DND-41 (cell line): ENCODE measurements around the gene SRGAP3.

Experiments
- ATAC-seq: fragments of 200-7000 bp; cut with Tn5 transposase; 3 replicates; pipeline ENCODE4 v1.9.1; 2021; ENCODE audit warnings: low read depth; ENCODE audit not compliant: insufficient read depth
- DNase-seq: peaks from one replicate; pipeline ENCODE4 v3.0.0-alpha.2; 2020
- H2AFZ ChIP-seq: 2 replicates; pipeline ENCODE4 v1.6.0; 2012; ENCODE audit warnings: low read depth, low read length
- H3K27ac ChIP-seq: 2 replicates; pipeline ENCODE4 v1.5.1; 2012; ENCODE audit warnings: low read length, inconsistent platforms
- H3K27me3 ChIP-seq: fragments of 200-600 bp; sonication (generic); 2 replicates; pipeline ENCODE4 v1.6.0; 2012; ENCODE audit warnings: low read length, mild to moderate bottlenecking, inconsistent platforms; ENCODE audit not compliant: insufficient read depth, poor library complexity
- H3K36me3 ChIP-seq: 2 replicates; pipeline ENCODE4 v1.5.1; 2012; ENCODE audit warnings: low read length, inconsistent platforms; ENCODE audit not compliant: insufficient read depth
- H3K4me1 ChIP-seq: 2 replicates; pipeline ENCODE4 v1.5.1; 2012; ENCODE audit warnings: mild to moderate bottlenecking, low read length; ENCODE audit not compliant: insufficient read depth
- H3K4me2 ChIP-seq: 2 replicates; pipeline ENCODE4 v1.6.0; 2012; ENCODE audit warnings: mild to moderate bottlenecking, moderate library complexity, low read length, inconsistent platforms; ENCODE audit not compliant: insufficient read depth
- H3K4me3 ChIP-seq, 2 experiments: fragments of 200-600 bp in 1 of 2; shearing (Covaris generic) in 1 of 2; 2 replicates each; pipeline ENCODE4 v1.5.1; 2012 to 2016; ENCODE audit warnings: inconsistent platforms in 2 of 2, low read length in 2 of 2, mild to moderate bottlenecking in 2 of 2, low read depth in 1 of 2, moderate library complexity in 1 of 2
- H3K79me2 ChIP-seq: 2 replicates; pipeline ENCODE4 v1.6.0; 2012; ENCODE audit warnings: low read length, inconsistent platforms; ENCODE audit not compliant: insufficient read depth
- H3K9ac ChIP-seq: 2 replicates; pipeline ENCODE4 v1.6.0; 2012; ENCODE audit warnings: low read depth, mild to moderate bottlenecking, inconsistent platforms, low read length, moderate library complexity
- H3K9me3 ChIP-seq: 2 replicates; pipeline ENCODE4 v1.5.1; 2012; ENCODE audit warnings: low read length, moderate library complexity, mild to moderate bottlenecking, inconsistent platforms; ENCODE audit not compliant: insufficient read depth, severe bottlenecking
- H4K20me1 ChIP-seq: 2 replicates; pipeline ENCODE4 v1.6.0; 2012; ENCODE audit warnings: low read length; ENCODE audit not compliant: insufficient read depth
- EZH2 ChIP-seq: IDR thresholded peaks from 3 replicates; pipeline ENCODE4 v1.6.1; 2012; ENCODE audit warnings: borderline replicate concordance, low read depth, mild to moderate bottlenecking, moderate library complexity, low read length, inconsistent platforms; ENCODE audit not compliant: severe bottlenecking
- TF ChIP-seq, protein P1 (sequence below): IDR thresholded peaks from 2 replicates; pipeline ENCODE4 v1.5.1; 2012; ENCODE audit warnings: borderline replicate concordance, low read length, moderate library complexity, mild to moderate bottlenecking; ENCODE audit not compliant: poor library complexity, severe bottlenecking; ENCODE audit errors: extremely low read depth

SRGAP3 gene

DNA sequence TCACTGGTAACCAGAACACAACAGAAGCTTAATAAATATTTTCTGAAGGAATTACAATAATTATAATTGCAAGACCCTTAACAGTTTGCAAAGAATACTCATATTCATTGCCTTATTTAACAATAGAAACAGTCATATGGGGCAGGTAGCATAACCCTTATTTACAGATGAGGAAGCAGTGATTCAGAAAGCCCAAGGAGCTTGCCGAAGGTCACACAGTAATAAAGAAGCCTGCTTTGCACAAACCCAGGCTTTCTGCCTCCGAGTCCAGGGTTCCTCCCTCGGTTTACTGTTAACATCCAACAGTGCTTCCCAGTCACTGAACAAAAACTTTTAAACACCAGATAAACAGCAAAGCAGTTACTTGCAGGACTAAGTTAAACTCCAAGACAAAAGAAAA, 35.3 kb downstream of the SRGAP3 start:
- Histone ChIP-seq H3K27me3 (no peaks in the 10 kb centered on the region), H3K27ac (no peak overlapping the region), H3K4me3 (no peak overlapping the region), H4K20me1 (no peaks in the 10 kb centered on the region), H3K9ac (no peak overlapping the region), H3K4me2 (no peak overlapping the region), H2AFZ (no peak overlapping the region), H3K36me3 (no peaks in the 10 kb centered on the region), H3K4me1 (no peaks in the 10 kb centered on the region), H3K79me2 (no peaks in the 10 kb centered on the region), H3K9me3 (no peaks in the 10 kb centered on the region)
- no peak for TF ChIP-seq EZH2
- TF ChIP-seq, protein P1, sequence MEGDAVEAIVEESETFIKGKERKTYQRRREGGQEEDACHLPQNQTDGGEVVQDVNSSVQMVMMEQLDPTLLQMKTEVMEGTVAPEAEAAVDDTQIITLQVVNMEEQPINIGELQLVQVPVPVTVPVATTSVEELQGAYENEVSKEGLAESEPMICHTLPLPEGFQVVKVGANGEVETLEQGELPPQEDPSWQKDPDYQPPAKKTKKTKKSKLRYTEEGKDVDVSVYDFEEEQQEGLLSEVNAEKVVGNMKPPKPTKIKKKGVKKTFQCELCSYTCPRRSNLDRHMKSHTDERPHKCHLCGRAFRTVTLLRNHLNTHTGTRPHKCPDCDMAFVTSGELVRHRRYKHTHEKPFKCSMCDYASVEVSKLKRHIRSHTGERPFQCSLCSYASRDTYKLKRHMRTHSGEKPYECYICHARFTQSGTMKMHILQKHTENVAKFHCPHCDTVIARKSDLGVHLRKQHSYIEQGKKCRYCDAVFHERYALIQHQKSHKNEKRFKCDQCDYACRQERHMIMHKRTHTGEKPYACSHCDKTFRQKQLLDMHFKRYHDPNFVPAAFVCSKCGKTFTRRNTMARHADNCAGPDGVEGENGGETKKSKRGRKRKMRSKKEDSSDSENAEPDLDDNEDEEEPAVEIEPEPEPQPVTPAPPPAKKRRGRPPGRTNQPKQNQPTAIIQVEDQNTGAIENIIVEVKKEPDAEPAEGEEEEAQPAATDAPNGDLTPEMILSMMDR = no peak
- no peak for ATAC-seq
- no peak for DNase-seq

DNA sequence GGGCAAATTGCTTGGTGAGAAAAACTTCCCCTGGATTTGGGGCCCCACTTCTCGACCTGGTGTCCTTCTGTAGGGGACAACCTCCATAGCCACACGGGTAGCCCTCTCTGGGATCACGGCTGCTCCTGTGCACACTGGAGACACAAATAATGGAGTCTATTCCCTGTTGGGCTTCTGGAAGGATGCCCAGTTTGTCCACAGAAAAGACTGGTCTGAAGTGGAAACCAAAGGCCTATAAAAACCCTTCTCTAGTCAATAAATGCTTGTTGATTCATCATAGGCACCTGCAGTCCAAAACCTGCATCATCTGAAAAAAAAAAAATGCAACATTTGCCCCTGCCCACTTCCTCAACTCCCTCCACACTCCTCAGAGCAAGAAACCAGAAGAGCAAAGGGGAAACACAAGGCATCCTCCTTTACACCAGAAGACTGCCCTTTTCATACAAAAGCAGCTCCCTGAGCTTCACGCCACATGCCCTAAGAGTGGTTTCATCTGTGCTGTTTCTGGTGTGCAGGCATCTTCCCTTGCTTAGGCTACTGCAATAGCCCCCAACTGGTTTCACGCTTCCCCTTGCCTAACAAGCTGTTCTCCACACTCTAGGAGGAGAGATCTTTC, 36.3 kb downstream of the SRGAP3 start:
- no peaks in the 10 kb centered on the region for H3K27me3 ChIP-seq
- no peaks in the 10 kb centered on the region for H3K9me3 ChIP-seq
- no peak overlapping the region for H3K27ac ChIP-seq
- TF ChIP-seq EZH2 = no peak
- TF ChIP-seq, protein P1 = no peak
- no peak overlapping the region for H3K9ac ChIP-seq
- ATAC-seq = no peak
- no peaks in the 10 kb centered on the region for H3K36me3 ChIP-seq
- H3K4me2 ChIP-seq = no peak overlapping the region
- DNase-seq = no peak
- H3K4me3 ChIP-seq = no peak overlapping the region
- no peaks in the 10 kb centered on the region for H3K4me1 ChIP-seq
- no peaks in the 10 kb centered on the region for H4K20me1 ChIP-seq
- H3K79me2 ChIP-seq = no peaks in the 10 kb centered on the region
- no peak overlapping the region for H2AFZ ChIP-seq

DNA sequence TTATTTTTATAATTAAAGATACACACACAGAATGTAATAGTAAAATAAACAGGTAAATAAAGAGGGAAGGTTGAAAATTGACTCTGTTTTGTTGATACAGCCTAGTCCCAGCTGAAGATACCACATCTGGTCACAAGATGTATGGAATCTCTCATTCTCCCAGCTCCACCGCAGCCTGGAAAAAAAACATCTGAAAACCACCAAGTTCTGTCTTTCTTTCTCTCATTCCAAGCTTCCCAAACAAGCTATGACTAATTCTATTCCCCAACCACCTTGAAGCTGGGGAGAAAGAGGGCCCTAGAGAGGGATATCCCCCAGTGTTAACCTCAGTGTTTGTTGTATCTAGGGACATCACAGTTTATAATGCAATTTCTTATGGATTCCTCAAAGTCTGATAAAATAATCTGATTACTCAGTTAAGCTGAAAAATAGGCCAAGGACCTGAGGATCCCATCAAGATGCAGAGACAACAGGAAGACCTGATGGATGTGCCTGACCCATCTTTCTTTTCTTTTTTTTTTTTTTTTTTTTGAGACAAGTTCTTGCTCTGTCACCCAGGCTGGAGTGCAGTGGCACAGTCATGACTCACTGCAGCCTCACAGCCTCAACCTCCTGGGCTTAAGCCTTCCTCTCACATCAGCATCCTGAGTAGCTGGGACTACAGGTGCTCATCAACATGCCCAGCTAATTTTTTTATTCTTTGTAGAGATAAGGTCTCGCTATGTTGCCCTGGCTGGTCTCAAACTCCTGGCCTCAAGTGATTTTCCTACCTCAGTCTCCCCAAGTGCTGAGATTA, 38.1 kb downstream of the SRGAP3 start:
- no peaks in the 10 kb centered on the region for H3K36me3 ChIP-seq
- H3K9me3 ChIP-seq = no peaks in the 10 kb centered on the region
- no peak for TF ChIP-seq EZH2
- TF ChIP-seq, protein P1 = no peak
- H3K79me2 ChIP-seq = no peaks in the 10 kb centered on the region
- no peaks in the 10 kb centered on the region for H4K20me1 ChIP-seq
- H3K4me2 ChIP-seq = no peak overlapping the region
- H3K4me3 ChIP-seq = no peak overlapping the region
- no peak overlapping the region for H3K9ac ChIP-seq
- H3K27me3 ChIP-seq = no peaks in the 10 kb centered on the region
- DNase-seq (no peak), ATAC-seq (no peak)
- H3K27ac ChIP-seq = no peak overlapping the region
- H2AFZ ChIP-seq = no peak overlapping the region
- no peaks in the 10 kb centered on the region for H3K4me1 ChIP-seq
